NCI-H526 treated with DMSO at 0.1 percent for 48 hours (cell line): ENCODE results near the gene SMCHD1.
"Not testable (repeated sequence)": the region's sequence is repeated elsewhere in the genome, so short reads cannot be mapped to it uniquely, and the experiment has no call there.

ENCODE experiments used
- DNase-seq: peaks from one replicate; lab custom pipeline; 2025; lab: John Stamatoyannopoulos, UW

Gene SMCHD1

GRCh38 chr18:2716394-2717326 lies 61.1 kb downstream of the SMCHD1 start:
- no peak for DNase-seq

GRCh38 chr18:2717407-2717806 lies 61.9 kb downstream of the SMCHD1 start:
- DNase-seq, result no peak

- DNase-seq, result no peak
These were observed 63.5 kb downstream of the SMCHD1 start for GRCh38 chr18:2719040-2719439.

- DNase-seq, result no peak
These were observed 67.7 kb downstream of the SMCHD1 start for GRCh38 chr18:2723207-2723606.

GRCh38 chr18:2729757-2730156 lies 74.2 kb downstream of the SMCHD1 start:
- DNase-seq, result no peak

GRCh38 chr18:2736823-2737222 lies 81.3 kb downstream of the SMCHD1 start:
- DNase-seq, result no peak

- not testable (repeated sequence) for DNase-seq
These were observed 84.6 kb downstream of the SMCHD1 start for GRCh38 chr18:2740082-2740481.

- DNase-seq, result no peak
These were observed 90.7 kb downstream of the SMCHD1 start for GRCh38 chr18:2746274-2746673.

GRCh38 chr18:2758309-2758708 lies 102.8 kb downstream of the SMCHD1 start:
- DNase-seq, result no peak

- no peak for DNase-seq
These were observed 119.1 kb downstream of the SMCHD1 start for GRCh38 chr18:2774669-2775068.

GRCh38 chr18:2776601-2777000 lies 121.1 kb downstream of the SMCHD1 start:
- DNase-seq, result no peak

- DNase-seq, result no peak
These were observed 121.7 kb downstream of the SMCHD1 start for GRCh38 chr18:2777241-2777640.

- DNase-seq, result no peak
These were observed 125.2 kb downstream of the SMCHD1 start for GRCh38 chr18:2780750-2781149.

- DNase-seq, result no peak
These were observed 131.7 kb downstream of the SMCHD1 start for GRCh38 chr18:2787225-2787624.

- no peak for DNase-seq
These were observed 136.9 kb downstream of the SMCHD1 start for GRCh38 chr18:2792395-2792794.

GRCh38 chr18:2794159-2794558 lies 138.6 kb downstream of the SMCHD1 start:
- no peak for DNase-seq

- no peak for DNase-seq
These were observed 142.4 kb downstream of the SMCHD1 start for GRCh38 chr18:2797951-2798350.

- DNase-seq, result peak; percentile 3
These were observed 143.8 kb downstream of the SMCHD1 start for GRCh38 chr18:2799369-2799768.

- DNase-seq, result no peak
These were observed 150.7 kb downstream of the SMCHD1 start for GRCh38 chr18:2805970-2806943.

- DNase-seq, result not testable (repeated sequence)
These were observed 153.1 kb downstream of the SMCHD1 start for GRCh38 chr18:2808640-2809039.

GRCh38 chr18:2809666-2810183 lies 154.2 kb downstream of the SMCHD1 start:
- DNase-seq, result not testable (repeated sequence)

GRCh38 chr18:2811416-2811815 lies 155.9 kb downstream of the SMCHD1 start:
- DNase-seq, result no peak
